Left lung (tissue), 10 donors: Measurements from ENCODE around the gene MAGEF1. TPM values are rescaled to one million over a fixed set of nuclear protein-coding genes. Genes with fewer than 3 reads are reported as not detected.

Experiments
- ATAC-seq: fragments of 200-7000 bp; cut with Tn5 transposase; one replicate; pipeline ENCODE4 v1.9.1; 2020; ENCODE audit warnings: moderate library complexity
- DNase-seq, 4 donors: peaks; one replicate each; pipeline ENCODE4 v3.0.0-alpha.2; 2013 to 2020
- H3K27ac ChIP-seq, 2 donors: fragments of 200-600 bp; sonication (generic) in 1 of 2; one replicate each; pipeline versions ENCODE4 v1.5.0 to v1.8.0; 2020 to 2021
- H3K27me3 ChIP-seq, 2 donors: fragments of 200-600 bp; sonication (generic) in 1 of 2; one replicate each; pipeline versions ENCODE4 v1.5.0 to v1.8.0; 2020 to 2021
- H3K36me3 ChIP-seq, 2 donors: fragments of 200-600 bp; sonication (generic) in 1 of 2; one replicate each; pipeline versions ENCODE4 v1.5.0 to v1.8.0; 2020 to 2021
- H3K4me1 ChIP-seq, 2 donors: fragments of 200-600 bp; one replicate each; pipeline ENCODE4 v1.8.0; 2021
- H3K4me3 ChIP-seq, 2 donors: fragments of 200-600 bp; sonication (generic) in 1 of 2; one replicate each; pipeline versions ENCODE4 v1.5.0 to v1.8.0; 2020 to 2021; ENCODE audit warnings: mild to moderate bottlenecking in 1 of 2
- H3K9me3 ChIP-seq, 2 donors: fragments of 200-600 bp; sonication (generic) in 1 of 2; one replicate each; pipeline versions ENCODE4 v1.5.0 to v1.8.0; 2020 to 2021
- CTCF ChIP-seq, 2 donors: fragments of 200-600 bp; sonication (generic) in 1 of 2; IDR thresholded peaks; one replicate each; pipeline versions ENCODE4 v1.5.0 to v1.8.0; 2021; ENCODE audit warnings: antibody characterized with exemption in 2 of 2
- intact Hi-C, 2 donors: fragments of 100-400 bp; cut with DNase I; formaldehyde crosslinking; loops; one replicate each; pipeline versions ENCODE4 v1.11.2 to v1.14.2; 2022
- polyA plus RNA-seq, 6 donors: library from polyadenylated mRNA; unstranded; fragments of 120-200 nt; gene quantifications; one replicate each; pipeline ENCODE4 v1.2.1, GENCODE V29; 2013; ENCODE audit not compliant: insufficient read length in 6 of 6
- total RNA-seq, 2 donors: library from RNA; stranded (reverse); fragmentation: NEBNext Ultra II Directional; extraction: Animal tissue kit (Norgen Biotek cat#: 25700); gene quantifications; one replicate each; pipeline ENCODE4 v1.2.1, GENCODE V29; 2021
- donor health status: DM: no; HTN: yes; CAD: no.
- donor health status: DM: no; HTN: no; CAD: no.

MAGEF1 gene
- total and polyA plus RNA-seq, 8 donors = 27.8 to 62.4 (median 53.3) TPM

- H3K4me3 ChIP-seq = no peak overlapping the region
- H3K4me1 ChIP-seq = peaks cover 0 to 9% of the 10 kb centered on the region in 2 donors
Measured at GRCh38 chr3:184660931-184661330, 50.9 kb downstream of the MAGEF1 start.

More at GRCh38 chr3:184660931-184661330, 50.9 kb downstream of the MAGEF1 start:
- Histone ChIP-seq H3K36me3 (no peaks in the 10 kb centered on the region), H3K27me3 (no peaks in the 10 kb centered on the region), H3K27ac (no peak overlapping the region), H3K9me3 (no peaks in the 10 kb centered on the region)
- DNase-seq = no peak
- intact Hi-C loops = no loop called here
- ATAC-seq = no peak
- TF ChIP-seq CTCF (IDR thresholded peaks at IDR 0.05) = no peak

Other genes with a start within 250 kb of the MAGEF1 start
- 10 to 100 TPM in 1 of 2 donors, 1 to 10 TPM in 1; 8.1 to 23.7 TPM for gene EPHB3, start 150.3 kb downstream of the MAGEF1 start, total RNA-seq
- 10 to 100 TPM; 22.0 to 32.9 (median 28.3) TPM for gene EPHB3, start 150.3 kb downstream of the MAGEF1 start, polyA plus RNA-seq
- gene VPS8, start 100.1 kb upstream of the MAGEF1 start, total RNA-seq = 100 to 1,000 TPM in 1 of 2 donors, 10 to 100 TPM in 1; 65.7 to 114 TPM
- 10 to 100 TPM; 41.5 to 53.2 (median 48.9) TPM for gene VPS8, start 100.1 kb upstream of the MAGEF1 start, polyA plus RNA-seq